Neural progenitor cell (in vitro differentiated cells): ENCODE results near the gene MAP2K2. TPM values are rescaled to one million over a fixed set of nuclear protein-coding genes. Genes with fewer than 3 reads are reported as not detected.

Experiments used
- DNase-seq: peaks from one replicate; pipeline ENCODE4 v3.0.0-alpha.2; 2016; ENCODE audit warnings: low spot score
- H2AFZ ChIP-seq: fragments of 200-600 bp; sonication (generic); replicated peaks from 2 replicates; pipeline ENCODE4 v1.6.1; 2016; ENCODE audit warnings: antibody characterized with exemption
- H3F3A ChIP-seq: fragments of 200-600 bp; sonication (generic); 2 replicates; pipeline ENCODE4 v1.6.1; 2016; ENCODE audit warnings: antibody characterized with exemption, low read depth
- H3K27ac ChIP-seq: fragments of 200-600 bp; sonication (generic); 2 replicates; pipeline ENCODE4 v1.5.1; 2016; ENCODE audit warnings: mild to moderate bottlenecking
- H3K27me3 ChIP-seq: fragments of 200-600 bp; sonication (generic); 2 replicates; pipeline ENCODE4 v1.6.1; 2016; ENCODE audit warnings: mild to moderate bottlenecking, moderate library complexity
- H3K36me3 ChIP-seq: fragments of 200-600 bp; sonication (generic); 2 replicates; pipeline ENCODE4 v1.5.1; 2016
- H3K4me1 ChIP-seq: fragments of 200-600 bp; sonication (generic); 2 replicates; pipeline ENCODE4 v1.6.1; 2016; ENCODE audit warnings: mixed run types
- H3K4me2 ChIP-seq: fragments of 200-600 bp; sonication (generic); 2 replicates; pipeline ENCODE4 v1.6.1; 2016
- H3K4me3 ChIP-seq: fragments of 200-600 bp; sonication (generic); 2 replicates; pipeline ENCODE4 v1.5.1; 2016
- H3K79me2 ChIP-seq: fragments of 200-600 bp; sonication (generic); 2 replicates; pipeline ENCODE4 v1.6.1; 2016; ENCODE audit warnings: low read depth
- H3K9ac ChIP-seq: fragments of 200-600 bp; sonication (generic); 2 replicates; pipeline ENCODE4 v1.6.1; 2016
- H3K9me3 ChIP-seq: fragments of 200-600 bp; sonication (generic); 2 replicates; pipeline ENCODE4 v1.5.1; 2016; ENCODE audit warnings: low read depth
- H4K20me1 ChIP-seq: fragments of 200-600 bp; sonication (generic); 2 replicates; pipeline ENCODE4 v1.6.1; 2016; ENCODE audit warnings: low read depth
- H3K27ac Mint-ChIP-seq: 3 replicates; pipeline ENCODE4 v1.8.0; 2021; ENCODE audit warnings: mixed read lengths
- H3K27me3 Mint-ChIP-seq: 2 replicates; pipeline ENCODE4 v1.8.0; 2022; ENCODE audit warnings: low read depth, mild to moderate bottlenecking, inconsistent platforms, moderate library complexity, mixed read lengths; ENCODE audit not compliant: insufficient read depth
- H3K36me3 Mint-ChIP-seq: 3 replicates; pipeline ENCODE4 v1.8.0; 2021; ENCODE audit warnings: mixed read lengths
- H3K4me1 Mint-ChIP-seq: 3 replicates; pipeline ENCODE4 v1.8.0; 2021; ENCODE audit warnings: mixed read lengths
- H3K4me3 Mint-ChIP-seq: 3 replicates; pipeline ENCODE4 v1.8.0; 2021; ENCODE audit warnings: mild to moderate bottlenecking, moderate library complexity, mixed read lengths
- H3K9me3 Mint-ChIP-seq: 3 replicates; pipeline ENCODE4 v1.8.0; 2020; ENCODE audit warnings: mixed read lengths
- EZH2 ChIP-seq: fragments of 200-600 bp; sonication (generic); IDR thresholded peaks from 2 replicates; pipeline ENCODE4 v1.6.1; 2017; ENCODE audit warnings: antibody characterized with exemption, mild to moderate bottlenecking, moderate library complexity
- EZH2phosphoT487 ChIP-seq: fragments of 200-600 bp; sonication (generic); IDR thresholded peaks from 2 replicates; pipeline ENCODE4 v1.6.1; 2017; ENCODE audit warnings: antibody characterized with exemption
- total RNA-seq: library from RNA; depleted of rRNA; stranded (reverse); fragments of >200 nt; gene quantifications from 2 replicates; pipeline ENCODE4 v1.2.3, GENCODE V29; 2015; ENCODE audit warnings: low replicate concordance
- TF ChIP-seq, protein P1 (sequence below): fragments of 200-600 bp; sonication (generic); IDR thresholded peaks from 2 replicates; pipeline ENCODE4 v1.5.1; 2017; ENCODE audit warnings: antibody characterized with exemption, mild to moderate bottlenecking

Gene MAP2K2
- total RNA-seq, 1 donor from 2014 or later, result 69.7 TPM

GRCh38 chr19:4090356-4091220 lies 33.3 kb downstream of the MAP2K2 start:
- Histone ChIP-seq H3K36me3 (no peaks in the 10 kb centered on the region), H3F3A (no peaks in the 10 kb centered on the region), H3K27ac (no peak overlapping the region), H3K79me2 (no peaks in the 10 kb centered on the region), H2AFZ (no peak overlapping the region), H3K27me3 (no peaks in the 10 kb centered on the region), H3K9ac (no peak overlapping the region), H3K4me3 (no peak overlapping the region), H3K9me3 (no peaks in the 10 kb centered on the region), H3K4me2 (no peak overlapping the region), H3K4me1 (no peaks in the 10 kb centered on the region), H4K20me1 (no peaks in the 10 kb centered on the region)
- H3K4me3 Mint-ChIP-seq, result no peak overlapping the region
- no peak for TF ChIP-seq EZH2phosphoT487
- TF ChIP-seq, protein P1, sequence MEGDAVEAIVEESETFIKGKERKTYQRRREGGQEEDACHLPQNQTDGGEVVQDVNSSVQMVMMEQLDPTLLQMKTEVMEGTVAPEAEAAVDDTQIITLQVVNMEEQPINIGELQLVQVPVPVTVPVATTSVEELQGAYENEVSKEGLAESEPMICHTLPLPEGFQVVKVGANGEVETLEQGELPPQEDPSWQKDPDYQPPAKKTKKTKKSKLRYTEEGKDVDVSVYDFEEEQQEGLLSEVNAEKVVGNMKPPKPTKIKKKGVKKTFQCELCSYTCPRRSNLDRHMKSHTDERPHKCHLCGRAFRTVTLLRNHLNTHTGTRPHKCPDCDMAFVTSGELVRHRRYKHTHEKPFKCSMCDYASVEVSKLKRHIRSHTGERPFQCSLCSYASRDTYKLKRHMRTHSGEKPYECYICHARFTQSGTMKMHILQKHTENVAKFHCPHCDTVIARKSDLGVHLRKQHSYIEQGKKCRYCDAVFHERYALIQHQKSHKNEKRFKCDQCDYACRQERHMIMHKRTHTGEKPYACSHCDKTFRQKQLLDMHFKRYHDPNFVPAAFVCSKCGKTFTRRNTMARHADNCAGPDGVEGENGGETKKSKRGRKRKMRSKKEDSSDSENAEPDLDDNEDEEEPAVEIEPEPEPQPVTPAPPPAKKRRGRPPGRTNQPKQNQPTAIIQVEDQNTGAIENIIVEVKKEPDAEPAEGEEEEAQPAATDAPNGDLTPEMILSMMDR, result no peak
- no peak for TF ChIP-seq EZH2
- no peaks in the 10 kb centered on the region for H3K27me3 Mint-ChIP-seq
- H3K4me1 Mint-ChIP-seq, result no peaks in the 10 kb centered on the region
- no peaks in the 10 kb centered on the region for H3K9me3 Mint-ChIP-seq
- no peak for DNase-seq
- H3K27ac Mint-ChIP-seq, result no peak overlapping the region
- H3K36me3 Mint-ChIP-seq, result peaks cover 4% of the 10 kb centered on the region

GRCh38 chr19:4089946-4090345 lies 34.0 kb downstream of the MAP2K2 start:
- Histone ChIP-seq H2AFZ (no peak overlapping the region), H3K9ac (no peak overlapping the region), H3K36me3 (no peaks in the 10 kb centered on the region), H3K27ac (no peak overlapping the region), H4K20me1 (no peaks in the 10 kb centered on the region), H3K79me2 (no peaks in the 10 kb centered on the region), H3K27me3 (no peaks in the 10 kb centered on the region), H3K9me3 (no peaks in the 10 kb centered on the region), H3K4me3 (no peak overlapping the region), H3K4me1 (no peaks in the 10 kb centered on the region), H3F3A (no peaks in the 10 kb centered on the region), H3K4me2 (no peak overlapping the region)
- no peak overlapping the region for H3K4me3 Mint-ChIP-seq
- H3K4me1 Mint-ChIP-seq, result no peaks in the 10 kb centered on the region
- no peaks in the 10 kb centered on the region for H3K27me3 Mint-ChIP-seq
- H3K36me3 Mint-ChIP-seq, result peaks cover 4% of the 10 kb centered on the region
- TF ChIP-seq EZH2, result no peak
- TF ChIP-seq, protein P1, result no peak
- no peak for TF ChIP-seq EZH2phosphoT487
- H3K27ac Mint-ChIP-seq, result no peak overlapping the region
- DNase-seq, result no peak
- H3K9me3 Mint-ChIP-seq, result no peaks in the 10 kb centered on the region

- no peaks in the 10 kb centered on the region for H3K27me3 Mint-ChIP-seq
- H3K4me1 Mint-ChIP-seq, result no peaks in the 10 kb centered on the region
- Histone ChIP-seq H3K27ac (peak overlapping the region; percentile 46), H3K4me2 (no peak overlapping the region), H3K9me3 (no peaks in the 10 kb centered on the region), H2AFZ (no peak overlapping the region), H3F3A (no peaks in the 10 kb centered on the region), H3K27me3 (no peaks in the 10 kb centered on the region), H3K4me3 (no peak overlapping the region), H3K9ac (no peak overlapping the region), H3K79me2 (no peaks in the 10 kb centered on the region), H3K36me3 (no peaks in the 10 kb centered on the region), H4K20me1 (no peaks in the 10 kb centered on the region), H3K4me1 (no peaks in the 10 kb centered on the region)
- H3K4me3 Mint-ChIP-seq, result no peak overlapping the region
- no peak for DNase-seq
- H3K27ac Mint-ChIP-seq, result no peak overlapping the region
- H3K9me3 Mint-ChIP-seq, result no peaks in the 10 kb centered on the region
- H3K36me3 Mint-ChIP-seq, result peaks cover 4% of the 10 kb centered on the region
- no peak for TF ChIP-seq EZH2
- no peak for TF ChIP-seq EZH2phosphoT487
- TF ChIP-seq, protein P1, result no peak
Measured at GRCh38 chr19:4089400-4089908, 34.5 kb downstream of the MAP2K2 start.
